GM15510 (cell line): Measurements from ENCODE around the gene GALNT14.

Source experiments
- POLR2A ChIP-seq: IDR thresholded peaks from 3 replicates; pipeline ENCODE4 v1.6.1; 2011; ENCODE audit warnings: borderline replicate concordance; ENCODE audit not compliant: insufficient read length; ENCODE audit errors: extremely low read depth

The GALNT14 gene

GRCh38 chr2:30997979-30998378 lies 140.3 kb downstream of the GALNT14 start:
- TF ChIP-seq POLR2A: no peak

GRCh38 chr2:30994227-30995056 lies 143.8 kb downstream of the GALNT14 start:
- no peak for TF ChIP-seq POLR2A

GRCh38 chr2:30992781-30993180 lies 145.5 kb downstream of the GALNT14 start:
- no peak for TF ChIP-seq POLR2A

DNA sequence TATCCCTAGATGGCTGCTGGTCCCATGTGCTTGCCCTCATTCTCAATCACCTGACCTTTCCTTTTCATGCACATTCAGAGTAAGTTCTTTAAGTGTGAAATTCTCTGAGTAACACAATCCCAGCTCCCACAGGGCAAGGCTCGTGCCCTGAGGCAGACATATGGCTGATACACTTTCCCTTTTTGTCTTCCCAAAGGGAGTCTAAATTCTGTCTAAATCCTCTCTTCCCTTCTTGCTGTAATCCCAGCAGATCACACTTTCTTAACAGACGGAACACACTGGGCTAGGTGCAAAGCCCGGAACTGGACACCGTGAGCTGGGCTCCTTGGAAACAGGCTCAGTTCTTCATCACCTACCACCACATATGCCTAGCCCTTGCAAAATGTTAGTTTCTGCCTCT lies 147.6 kb downstream of the GALNT14 start:
- TF ChIP-seq POLR2A: no peak

- TF ChIP-seq POLR2A: no peak
Observed at GRCh38 chr2:30990176-30990575, 148.1 kb downstream of the GALNT14 start.

DNA sequence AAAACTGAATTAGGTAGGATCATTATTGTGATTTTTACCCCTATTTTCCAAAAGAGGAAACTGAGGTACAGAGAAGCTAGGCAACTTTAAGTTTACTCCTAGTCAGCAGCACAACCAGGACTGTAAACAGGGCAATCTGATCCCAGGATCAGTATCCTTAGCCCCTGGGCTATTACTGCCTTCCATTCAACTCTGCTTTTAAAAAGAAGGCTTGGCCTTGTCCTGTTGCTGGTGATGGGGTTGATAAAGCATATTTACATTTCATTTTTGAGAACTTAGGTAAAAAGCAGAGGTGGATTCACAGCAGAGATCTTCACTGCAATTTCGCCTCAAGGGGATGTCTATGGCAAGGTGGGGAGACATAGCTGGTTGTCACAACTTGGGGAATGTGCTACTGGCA lies 148.5 kb downstream of the GALNT14 start:
- TF ChIP-seq POLR2A: no peak

DNA sequence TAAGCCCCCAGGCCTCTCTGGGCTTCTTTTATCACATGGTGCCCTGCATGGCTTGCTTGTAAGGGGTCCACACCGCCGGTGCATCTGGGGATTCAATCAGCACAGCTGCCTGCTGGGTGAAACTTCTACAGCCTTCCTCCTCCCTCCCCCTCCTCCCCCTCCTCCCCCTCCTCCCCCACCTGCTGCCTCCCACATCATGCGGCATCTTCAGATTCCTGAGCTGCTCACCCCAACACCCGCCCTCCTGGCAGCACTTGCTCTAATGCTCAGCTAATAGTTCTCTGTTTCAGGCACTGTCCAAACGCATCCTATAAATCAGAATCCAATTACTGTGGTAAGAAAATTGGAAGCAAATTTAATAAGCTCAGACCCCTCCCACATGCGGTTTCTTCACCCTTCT lies 150.7 kb downstream of the GALNT14 start:
- no peak for TF ChIP-seq POLR2A

- no peak for TF ChIP-seq POLR2A
Observed at GRCh38 chr2:30986231-30986580, 152.0 kb downstream of the GALNT14 start.

GRCh38 chr2:30985493-30986230 lies 152.6 kb downstream of the GALNT14 start:
- no peak for TF ChIP-seq POLR2A

- TF ChIP-seq POLR2A: no peak
Observed at GRCh38 chr2:30984148-30984547, 154.1 kb downstream of the GALNT14 start.

GRCh38 chr2:30981510-30981909 lies 156.7 kb downstream of the GALNT14 start:
- TF ChIP-seq POLR2A: no peak

GRCh38 chr2:30981096-30981495 lies 157.1 kb downstream of the GALNT14 start:
- no peak for TF ChIP-seq POLR2A

DNA sequence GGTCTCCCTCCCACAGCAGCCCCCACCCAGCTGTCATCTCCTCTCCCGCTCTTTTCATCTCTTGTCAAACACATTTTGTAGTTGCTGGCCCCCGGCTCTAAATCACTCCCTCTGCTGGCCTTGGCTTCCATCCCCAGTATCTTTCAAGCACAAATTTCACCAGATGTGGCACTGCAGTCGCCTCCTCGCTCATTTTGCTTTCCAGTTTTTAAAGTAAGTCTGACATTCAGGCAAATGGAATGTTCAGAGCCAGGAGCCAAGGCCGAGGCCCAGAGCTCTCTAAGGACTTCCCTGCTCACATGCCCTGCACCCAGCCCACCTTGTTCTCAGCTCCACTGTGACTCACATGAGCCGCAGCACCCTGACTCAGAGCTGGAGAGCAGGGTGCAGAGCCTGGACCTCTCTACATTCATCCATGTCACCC lies 158.4 kb downstream of the GALNT14 start:
- TF ChIP-seq POLR2A: no peak

DNA sequence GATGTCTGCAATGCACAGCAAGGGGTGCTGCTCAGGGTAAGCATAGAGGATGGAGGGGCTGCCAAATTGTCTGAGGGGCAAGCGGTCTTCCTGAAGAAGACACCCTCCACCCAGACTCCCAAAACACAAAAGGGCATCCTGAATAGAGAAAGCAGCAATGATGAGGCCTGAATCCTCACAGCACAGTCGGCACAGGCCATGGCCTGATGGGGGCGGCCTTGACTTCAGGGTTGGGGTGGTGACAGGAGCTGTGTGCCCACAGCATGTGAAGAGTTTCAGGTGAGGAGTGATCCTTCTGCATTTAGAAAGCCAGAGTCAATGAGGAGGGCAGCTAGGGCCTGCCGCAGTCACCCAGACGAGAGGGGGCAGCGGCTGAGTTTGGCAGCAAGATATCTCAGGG lies 159.4 kb downstream of the GALNT14 start:
- no peak for TF ChIP-seq POLR2A

DNA sequence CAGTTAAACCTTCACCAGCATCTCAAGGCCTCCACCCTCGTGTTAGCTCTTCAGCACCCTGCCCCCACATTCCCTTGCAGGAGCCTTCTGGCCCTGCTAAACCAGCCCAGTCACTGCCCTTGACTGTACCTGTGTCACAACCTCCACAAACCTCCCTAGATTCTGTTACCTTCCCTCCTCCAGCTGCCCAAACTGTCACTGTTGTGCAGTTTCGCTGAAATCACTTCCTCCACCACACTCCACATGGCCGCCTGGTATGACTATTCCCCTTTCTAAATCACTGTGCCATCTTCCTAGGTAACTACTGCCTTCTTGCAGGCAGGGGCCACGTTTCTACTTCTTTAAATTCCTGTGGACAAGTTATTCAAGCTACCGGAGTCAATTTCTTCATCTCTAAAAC lies 160.2 kb downstream of the GALNT14 start:
- no peak for TF ChIP-seq POLR2A

DNA sequence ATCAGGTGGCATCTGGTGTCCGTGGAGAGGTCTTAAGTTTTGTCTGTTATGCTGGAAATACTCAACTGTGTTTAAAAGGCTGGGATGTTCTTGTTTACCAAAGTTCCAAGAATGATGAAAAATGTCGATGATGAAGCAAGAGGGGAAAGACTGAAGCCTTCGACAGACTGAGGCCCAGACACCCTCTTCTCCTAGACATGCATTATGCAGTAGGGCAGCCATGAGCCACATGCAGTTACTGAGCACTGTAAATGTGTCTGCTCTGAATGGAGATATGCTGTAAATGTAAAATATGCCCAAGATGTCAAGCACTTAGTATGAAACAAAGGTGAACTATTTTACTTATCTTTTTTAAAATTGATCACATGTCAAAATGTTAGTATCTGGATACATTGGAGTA lies 163.1 kb downstream of the GALNT14 start:
- no peak for TF ChIP-seq POLR2A

- TF ChIP-seq POLR2A: no peak
Observed at GRCh38 chr2:30974554-30974953, 163.7 kb downstream of the GALNT14 start.

GRCh38 chr2:30974092-30974491 lies 164.1 kb downstream of the GALNT14 start:
- TF ChIP-seq POLR2A: no peak
